GDM1 (cell line): ENCODE measurements around the gene SH3TC1.

Source experiments
- DNase-seq: peaks from one replicate; lab custom pipeline; 2025; lab: John Stamatoyannopoulos, UW

The SH3TC1 gene

DNA sequence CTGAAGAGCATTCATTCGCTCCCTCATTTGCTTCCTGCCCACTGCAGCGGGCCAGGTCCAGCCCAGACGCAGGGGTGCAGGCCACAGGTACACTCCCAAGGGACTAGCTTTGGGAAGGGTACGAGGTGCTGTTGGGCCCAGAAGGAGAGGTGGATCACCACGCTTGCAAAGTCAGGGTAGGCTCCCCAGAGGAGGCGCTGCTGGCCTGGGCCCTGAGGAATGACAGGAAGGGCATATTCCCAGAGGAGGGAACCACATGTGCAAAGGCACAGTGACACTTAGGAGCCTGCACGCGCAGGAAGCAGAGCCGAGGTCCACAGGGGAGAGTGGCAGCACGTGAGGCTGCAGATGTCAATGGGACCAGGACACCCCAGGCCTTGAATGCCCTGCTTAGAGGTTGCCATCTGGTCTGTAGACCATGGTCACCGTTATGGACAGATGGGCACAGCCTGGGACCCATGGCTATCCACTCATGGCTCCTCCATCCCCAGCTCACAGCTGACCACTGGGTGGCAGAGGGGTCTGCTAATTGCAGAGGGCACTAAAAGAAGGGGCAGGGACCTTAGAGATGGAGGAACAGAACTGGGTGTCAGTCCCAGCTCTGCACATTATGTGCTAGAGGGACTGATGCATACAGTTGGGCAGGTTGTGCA is 78.4 kb downstream of the SH3TC1 start:
- no peak for DNase-seq

DNA sequence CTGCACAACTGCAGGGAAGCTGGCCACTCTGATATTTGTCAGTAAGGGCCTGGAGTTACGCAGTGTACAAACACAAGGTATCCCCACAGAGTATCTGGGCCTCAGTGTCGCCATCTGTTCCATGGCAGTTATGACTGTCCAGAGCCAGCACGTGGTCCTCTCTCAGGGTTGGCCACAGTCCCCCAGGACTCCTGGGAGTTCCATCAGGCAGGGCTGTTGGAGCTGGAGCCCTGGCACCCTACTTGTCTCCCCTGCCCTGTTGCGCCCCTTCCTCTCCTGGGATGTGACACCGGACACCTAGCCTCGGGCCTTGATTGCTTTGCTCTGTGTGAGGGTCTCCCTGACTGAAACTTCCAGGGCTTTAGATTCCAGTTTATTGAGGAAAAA is 78.9 kb downstream of the SH3TC1 start:
- DNase-seq = no peak

DNA sequence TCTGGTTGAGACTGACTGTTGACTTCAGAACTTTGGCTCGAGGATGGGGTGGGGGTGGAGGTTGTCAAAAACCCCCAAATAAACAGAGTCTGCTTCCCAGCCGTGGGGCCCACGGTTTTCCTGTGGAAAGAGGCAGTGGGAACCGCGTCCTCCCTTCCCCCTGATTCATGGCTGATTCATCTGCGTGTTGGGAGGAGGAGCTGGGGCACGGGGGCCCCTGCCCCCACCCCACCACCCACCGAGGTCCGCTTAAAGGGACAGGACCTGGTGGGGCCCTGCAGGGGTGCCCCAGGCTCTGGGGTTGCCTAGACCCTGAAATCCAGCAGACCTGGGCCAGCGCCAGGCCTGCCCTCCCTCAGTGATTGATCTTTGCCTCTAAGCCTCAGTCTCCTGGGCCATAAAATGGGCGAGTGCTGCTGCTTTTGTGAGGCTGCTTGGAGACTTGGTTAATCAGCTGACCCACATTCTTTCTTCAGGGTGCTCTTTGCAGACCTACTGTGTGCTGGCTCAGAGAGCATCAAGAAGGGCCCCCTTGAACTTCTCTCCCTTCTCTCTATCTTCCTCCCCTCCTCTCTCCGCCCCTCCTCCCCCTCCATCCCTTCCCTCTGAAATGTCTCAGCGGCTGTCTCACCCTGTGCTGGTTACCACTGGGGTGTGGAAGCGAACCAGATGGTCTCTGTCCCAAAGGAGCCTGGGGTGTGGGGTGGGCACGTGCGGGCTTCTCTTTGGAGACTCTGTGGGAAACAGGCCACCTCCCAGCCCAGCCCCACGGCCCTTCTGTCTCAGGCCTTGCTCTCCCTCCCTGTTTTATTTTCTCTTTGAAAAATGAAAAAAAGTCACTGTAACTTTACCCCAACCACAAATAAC is 79.6 kb downstream of the SH3TC1 start:
- DNase-seq = peak; percentile 78

GRCh38 chr4:8279321-8280157 is 80.4 kb downstream of the SH3TC1 start:
- DNase-seq = no peak

GRCh38 chr4:8280158-8280875 is 81.2 kb downstream of the SH3TC1 start:
- no peak for DNase-seq

DNA sequence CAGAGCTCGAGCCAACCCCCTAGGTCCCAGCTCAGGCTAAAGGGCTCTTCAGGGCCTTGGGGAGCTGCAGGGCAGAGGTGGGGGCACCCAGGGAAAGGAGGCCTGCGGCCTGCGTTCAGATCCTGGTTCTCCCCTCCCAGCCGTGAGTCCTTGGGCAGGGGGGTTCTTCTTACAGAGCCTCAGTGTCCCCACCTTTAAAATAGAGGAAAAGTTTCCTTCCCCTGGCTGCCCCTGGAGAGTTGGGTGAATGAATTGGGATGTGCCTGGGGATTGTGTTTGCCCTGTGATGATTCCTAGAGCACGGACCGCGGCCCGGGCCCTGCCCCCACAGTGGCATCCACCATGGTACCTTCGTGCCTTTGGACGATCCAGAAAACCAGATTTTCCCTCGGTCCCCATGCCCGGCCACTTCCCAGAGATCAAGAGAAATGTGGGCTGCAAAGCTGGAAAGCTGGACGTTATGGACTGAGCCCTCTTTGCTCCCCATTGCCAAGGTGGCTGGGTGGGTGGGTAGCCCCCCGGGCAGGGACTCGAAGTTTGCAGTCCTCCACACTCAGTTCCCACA is 81.9 kb downstream of the SH3TC1 start:
- DNase-seq = no peak

DNA sequence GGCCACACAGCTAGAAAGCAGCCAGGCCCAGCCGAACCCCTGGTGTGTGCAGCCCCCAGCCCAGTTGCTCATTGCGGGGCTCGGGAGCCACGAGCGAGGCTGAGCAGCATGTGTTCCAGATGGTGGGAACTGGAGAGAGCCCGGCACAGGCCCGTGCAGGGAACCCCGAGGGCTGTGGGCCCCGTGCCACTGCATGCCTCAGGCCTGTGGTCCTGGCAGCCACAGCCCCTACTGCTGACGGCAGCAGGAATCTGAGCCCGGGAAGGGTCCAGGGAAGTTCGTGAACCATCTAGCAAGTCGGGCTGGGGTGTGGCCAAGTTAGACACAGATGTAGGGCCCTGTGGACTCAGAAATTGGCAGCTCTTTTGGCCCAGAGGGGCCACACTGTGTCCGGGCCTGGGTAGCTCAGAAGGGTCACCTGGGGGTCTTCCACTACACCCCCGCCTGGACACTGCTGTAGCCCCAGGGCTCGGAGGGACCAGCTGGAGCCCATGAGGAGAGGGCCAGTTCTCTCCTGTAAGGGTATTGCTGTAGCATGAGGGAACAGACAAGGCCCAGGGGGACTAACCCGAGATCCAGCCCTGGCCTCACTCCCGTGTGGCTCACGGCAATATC is 82.5 kb downstream of the SH3TC1 start:
- DNase-seq = no peak

DNA sequence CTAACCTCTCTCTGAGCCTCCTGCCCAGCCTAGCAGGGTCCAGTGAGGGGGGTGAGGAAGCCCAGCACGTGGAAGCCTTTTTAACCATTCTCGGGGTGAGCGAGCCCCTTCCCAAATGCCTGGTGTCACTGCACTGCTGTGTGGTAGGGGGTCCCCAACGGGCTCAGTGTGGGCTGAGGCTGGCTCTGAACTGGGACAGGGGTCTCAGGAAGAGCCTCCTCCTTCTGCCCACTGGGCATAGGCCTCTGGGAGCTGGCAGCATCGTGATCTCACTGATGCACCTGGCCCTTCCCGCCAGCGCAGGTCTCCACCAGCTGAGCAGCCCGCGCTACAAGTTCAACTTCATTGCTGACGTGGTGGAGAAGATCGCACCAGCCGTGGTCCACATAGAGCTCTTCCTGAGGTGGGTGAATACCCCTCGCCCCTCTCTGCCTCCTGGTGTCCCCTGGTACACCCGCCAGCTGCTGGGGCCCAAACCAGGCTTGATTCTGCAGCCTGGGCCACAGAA is 83.1 kb downstream of the SH3TC1 start:
- DNase-seq = no peak

DNA sequence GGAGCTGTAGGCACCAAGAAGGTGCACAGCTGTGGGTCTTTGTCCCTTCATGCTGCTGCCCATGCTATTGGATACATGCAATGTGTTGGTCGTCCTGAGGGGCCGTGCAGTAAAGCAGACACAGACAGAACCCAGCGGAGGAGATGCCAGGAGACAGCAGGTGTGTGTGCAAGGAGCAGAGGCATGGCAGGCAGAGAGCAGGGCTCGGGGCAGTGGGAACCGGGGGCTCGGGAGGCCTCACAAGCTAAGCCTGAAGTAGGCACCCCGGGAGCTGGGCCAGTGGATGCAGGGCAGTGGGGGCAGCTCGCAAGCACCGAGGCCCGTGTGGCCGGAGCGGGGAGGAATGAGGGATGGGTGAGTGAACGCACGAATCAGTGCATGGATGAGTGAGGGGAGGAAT is 83.7 kb downstream of the SH3TC1 start:
- DNase-seq = no peak

GRCh38 chr4:8283161-8283560 is 84.1 kb downstream of the SH3TC1 start:
- peak; percentile 23 for DNase-seq

DNA sequence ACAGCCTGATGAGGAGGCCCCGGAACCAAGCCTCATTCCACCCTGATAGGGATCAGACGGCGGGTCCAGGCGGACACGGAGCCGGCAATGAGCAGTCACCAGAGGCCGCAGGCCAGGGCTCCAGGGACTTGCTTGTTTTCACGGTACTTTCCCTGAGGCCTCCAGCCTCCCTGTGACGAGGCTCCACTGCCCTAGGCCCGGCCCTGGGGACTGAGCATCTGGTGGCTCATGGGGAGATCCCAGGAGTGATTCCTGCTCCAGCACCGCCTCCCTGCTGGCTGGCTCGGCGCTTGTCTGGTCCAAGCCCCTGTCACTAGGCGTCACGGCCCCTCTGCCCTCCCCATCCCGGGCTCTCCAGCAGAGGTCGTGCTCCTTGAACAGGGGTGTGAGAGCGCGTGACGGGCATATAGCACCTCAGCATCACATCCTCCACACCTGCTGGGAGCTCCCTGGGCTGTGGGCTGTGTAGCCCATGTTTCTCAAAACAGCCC is 84.6 kb downstream of the SH3TC1 start:
- DNase-seq = no peak

- DNase-seq = no peak
Observed at GRCh38 chr4:8284391-8284790, 85.3 kb downstream of the SH3TC1 start.

DNA sequence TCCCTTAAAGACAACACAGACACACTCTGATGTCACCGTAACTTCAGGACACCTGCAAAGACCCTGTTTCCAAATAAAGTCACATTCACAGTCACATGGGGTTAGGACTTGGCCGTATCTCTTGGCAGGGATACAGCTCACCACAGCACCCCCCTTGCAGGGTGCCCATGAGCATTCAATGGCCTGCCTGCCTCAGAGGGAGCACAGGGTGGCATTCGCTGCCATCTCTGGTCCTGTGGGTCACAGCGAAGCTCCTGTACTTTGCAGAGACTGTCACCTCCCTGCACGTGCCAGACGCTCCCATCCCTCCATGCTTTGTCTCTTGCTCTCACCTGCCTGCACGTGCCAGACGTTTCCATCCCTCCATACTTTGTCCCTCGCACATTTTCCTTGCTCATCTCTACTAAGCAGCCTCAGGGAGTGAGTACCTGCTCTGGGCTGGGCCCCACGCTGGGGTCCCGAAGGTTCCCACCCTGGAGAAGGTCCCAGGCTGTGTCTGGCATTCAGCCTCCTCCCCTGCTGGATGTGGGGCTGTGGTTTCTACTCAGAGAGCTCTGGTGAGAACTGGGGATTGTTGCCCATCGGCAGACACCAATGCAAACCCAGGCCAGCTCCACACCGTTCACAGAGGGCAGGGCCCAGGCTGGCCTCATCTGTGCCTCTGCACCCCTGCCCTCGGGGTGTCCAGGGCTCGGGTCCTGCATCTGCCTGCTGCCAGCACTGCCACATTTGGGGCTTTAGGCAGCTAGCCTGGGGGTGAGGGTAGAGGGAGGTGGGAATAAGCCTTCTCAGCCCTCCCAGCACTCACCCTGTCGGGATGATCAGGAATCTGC is 86.3 kb downstream of the SH3TC1 start:
- no peak for DNase-seq

DNA sequence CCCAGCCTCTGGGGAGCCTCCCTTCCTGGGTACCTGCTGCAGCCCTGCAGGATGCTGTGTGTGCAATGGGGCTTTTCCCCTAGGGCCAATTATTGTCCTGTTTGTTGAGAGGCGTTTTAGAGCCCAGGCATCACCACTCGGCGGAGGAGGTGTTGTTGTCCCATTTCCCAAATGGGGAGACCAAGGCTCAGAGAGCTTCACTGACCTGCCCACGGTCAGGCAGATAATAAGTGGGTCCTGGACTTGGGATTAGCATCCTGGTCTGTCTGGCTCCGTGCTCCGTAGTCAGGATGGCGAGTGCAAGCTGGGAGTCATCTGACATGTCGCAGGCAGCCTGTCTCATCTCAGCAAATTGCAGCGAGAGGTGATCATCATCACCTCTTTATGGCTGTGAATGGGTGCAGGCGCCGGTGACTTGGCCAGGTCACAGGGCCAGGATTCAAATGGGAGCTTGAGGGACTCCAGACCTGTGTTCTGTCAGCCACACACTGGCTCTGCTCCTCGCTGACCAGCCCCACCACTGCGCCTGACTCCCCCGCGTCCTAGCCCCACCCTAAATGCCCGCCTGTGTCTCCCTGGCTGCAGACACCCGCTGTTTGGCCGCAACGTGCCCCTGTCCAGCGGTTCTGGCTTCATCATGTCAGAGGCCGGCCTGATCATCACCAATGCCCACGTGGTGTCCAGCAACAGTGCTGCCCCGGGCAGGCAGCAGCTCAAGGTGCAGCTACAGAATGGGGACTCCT is 87.1 kb downstream of the SH3TC1 start:
- no peak for DNase-seq

- DNase-seq = no peak
Observed at GRCh38 chr4:8286719-8287342, 87.7 kb downstream of the SH3TC1 start.

- no peak for DNase-seq
Observed at GRCh38 chr4:8287343-8288280, 88.5 kb downstream of the SH3TC1 start.

DNA sequence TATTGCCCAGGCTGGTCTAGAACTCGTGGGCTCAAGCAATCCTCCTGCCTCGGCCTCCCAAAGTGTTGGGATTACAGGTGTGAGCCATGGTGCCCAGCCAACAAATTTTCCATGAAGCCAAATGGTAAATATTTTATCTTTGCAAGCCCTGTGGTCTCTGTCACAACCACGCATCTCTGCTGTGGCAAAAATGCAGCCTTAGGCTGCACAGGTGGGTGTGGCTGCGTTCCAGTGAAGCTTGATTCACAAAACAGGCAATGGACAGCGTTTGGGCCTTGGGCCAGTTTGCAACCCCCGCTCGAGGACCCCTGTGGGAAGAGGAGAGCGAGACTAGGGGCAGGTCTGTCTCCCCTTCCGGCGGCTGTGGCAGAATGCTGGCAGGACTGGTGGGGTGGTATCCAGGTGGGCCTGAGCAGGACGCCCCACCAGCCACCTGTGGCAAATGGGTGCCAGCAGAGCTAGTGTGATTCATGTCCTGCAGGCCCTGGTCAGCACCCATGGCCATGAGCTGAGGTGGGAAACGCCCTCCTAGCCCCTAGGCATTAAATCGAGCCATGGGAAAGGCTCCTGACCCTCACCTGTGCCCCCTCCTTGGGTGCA is 90.2 kb downstream of the SH3TC1 start:
- DNase-seq = no peak
